Measurements from ENCODE around the gene NPC1L1.
"Not testable (repeated sequence)": the region's sequence is repeated elsewhere in the genome, so short reads cannot be mapped to it uniquely, and the experiment has no call there.

NPC1L1 gene

DNA sequence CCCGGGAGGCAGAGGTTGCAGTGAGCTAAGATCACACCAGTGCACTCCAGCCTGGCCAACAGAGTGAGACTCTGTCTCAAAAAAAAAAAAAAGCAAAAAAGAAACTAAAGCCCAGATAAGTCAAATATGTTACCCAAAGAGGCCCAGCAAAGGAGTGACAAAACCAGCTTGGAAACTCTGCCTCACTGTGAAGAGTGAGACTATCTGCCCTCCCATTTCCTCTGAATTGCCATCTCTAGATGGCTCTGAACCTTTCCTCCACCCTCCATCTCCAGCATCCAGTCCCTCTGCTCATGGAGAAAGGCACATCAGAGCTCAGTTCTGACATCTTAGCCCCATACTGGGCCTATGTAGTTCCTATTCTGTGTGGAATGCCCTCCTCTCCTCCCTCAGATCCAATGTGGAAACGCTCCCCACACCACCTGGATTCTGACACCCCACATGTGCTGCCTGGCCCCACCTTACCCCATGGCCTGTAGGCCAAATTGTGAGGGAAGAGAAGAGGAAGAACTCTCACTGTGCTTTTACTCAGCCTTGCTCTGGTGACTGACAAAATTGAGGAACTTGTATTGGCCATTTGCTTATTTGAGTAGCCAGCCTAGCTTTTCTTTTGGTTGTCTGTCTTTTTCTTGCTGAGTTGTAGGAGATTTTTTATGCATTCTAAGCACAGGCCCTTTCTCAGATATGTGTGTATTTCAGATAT is 32.7 kb downstream of the NPC1L1 start:
- no peak for DNase-seq (ENCODE audit: low read depth, low spot score)

DNA sequence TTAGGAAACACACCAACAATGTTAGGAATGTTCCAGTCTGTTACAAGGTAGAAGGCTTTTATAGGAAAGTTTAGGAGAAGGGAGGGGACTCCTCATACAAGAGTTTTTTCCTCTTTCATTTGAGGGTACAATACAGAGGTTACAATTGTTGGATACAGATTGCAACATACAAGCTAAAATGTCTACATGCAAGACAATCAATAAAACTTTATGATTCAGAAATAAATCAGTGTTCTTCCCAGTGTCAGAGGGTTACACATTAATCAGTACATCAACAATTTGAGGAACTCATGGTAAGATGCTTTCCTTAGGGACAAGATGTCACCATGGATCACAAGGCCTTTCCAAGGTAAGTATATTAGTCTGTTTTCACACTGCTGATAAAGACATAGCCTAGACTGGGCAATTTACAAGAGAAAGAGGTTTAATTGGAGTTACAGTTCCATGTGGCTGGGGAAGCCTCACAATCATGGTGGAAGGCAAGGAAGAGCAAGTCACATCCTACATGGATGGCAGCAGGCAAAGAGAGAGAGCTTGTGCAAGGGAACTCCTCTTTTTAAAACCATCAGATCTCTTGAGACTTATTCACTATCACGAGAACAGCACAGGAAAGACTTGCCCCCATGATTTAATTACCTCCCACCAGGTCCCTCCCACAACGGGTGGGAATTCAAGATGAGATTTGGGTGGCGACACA is 34.4 kb downstream of the NPC1L1 start:
- DNase-seq (ENCODE audit: low read depth, low spot score): not testable (repeated sequence)

DNA sequence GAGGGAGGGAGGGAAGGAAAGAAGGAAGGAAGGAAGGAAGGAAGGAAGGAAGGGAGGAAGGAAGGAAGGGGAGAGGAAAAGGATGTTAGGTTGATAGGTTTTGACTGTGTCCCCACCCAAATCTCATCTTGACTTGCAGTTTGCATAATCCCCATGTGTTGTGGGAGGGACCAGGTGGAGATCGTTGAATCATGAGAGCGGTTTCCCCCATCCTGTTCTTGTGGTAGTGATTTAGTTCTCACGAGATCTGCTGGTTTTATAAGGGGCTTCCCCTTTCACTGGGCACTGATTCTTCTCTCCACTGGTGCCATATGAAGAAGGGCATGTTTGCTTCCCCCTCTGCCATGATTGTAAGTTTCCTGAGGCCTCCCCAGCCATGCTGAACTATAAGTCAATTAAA is 35.5 kb downstream of the NPC1L1 start:
- DNase-seq (ENCODE audit: low read depth, low spot score): no peak

DNA sequence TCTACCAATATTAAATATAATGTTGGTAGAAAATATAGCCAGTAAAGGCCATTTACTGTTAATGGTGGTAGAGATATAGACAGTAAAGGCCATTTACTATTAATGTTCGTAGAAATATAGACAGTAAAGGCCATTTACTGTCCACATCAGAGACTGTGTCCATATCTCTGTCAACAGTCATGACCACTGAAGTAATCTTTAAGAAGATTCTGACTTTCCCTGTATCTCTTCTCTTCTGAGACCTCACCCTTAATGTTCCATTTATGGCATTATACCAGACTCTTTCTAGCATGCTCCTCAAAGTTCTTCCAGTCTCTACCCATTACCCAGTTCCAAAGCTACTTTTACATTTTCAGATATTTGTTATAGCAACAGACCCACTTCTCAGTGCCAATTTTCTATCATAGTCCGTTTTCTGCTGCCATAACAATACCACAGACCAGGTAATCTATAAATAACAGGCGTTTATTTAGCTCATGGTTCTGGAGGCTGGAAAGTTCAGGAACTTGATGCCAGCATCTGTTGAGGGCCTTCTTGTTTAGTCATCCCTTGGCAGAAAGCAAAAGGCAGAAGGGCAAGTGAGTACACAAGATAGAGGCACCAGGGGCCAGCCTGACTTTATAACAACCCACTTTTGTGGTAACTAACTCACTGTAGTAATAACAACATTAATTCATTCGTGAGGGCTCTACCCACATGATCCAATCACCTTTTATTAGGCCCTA is 42.7 kb downstream of the NPC1L1 start:
- DNase-seq (ENCODE audit: low read depth, low spot score): no peak

- no peak for DNase-seq (ENCODE audit: low read depth, low spot score)
These were observed 43.7 kb downstream of the NPC1L1 start for GRCh38 chr7:44497155-44498027.

DNA sequence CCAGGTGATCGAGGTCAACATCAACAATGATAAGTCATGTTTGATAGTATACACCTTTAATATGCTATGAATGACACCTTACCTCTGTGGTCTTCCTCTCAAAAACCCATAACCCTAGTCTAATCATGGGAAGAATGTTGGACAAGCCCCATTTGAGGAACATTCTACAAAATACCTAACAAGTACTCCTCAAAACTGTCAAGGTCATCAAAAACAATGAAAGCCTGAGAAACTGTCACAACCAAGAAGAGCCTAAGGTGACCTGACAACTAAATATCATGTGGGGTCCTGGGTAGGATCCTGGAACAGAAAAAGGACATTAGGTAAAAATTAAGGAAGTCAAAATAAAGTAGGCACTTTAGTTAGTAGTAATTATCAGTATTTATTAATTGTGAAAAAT is 44.7 kb downstream of the NPC1L1 start:
- DNase-seq (ENCODE audit: low read depth, low spot score): no peak

DNA sequence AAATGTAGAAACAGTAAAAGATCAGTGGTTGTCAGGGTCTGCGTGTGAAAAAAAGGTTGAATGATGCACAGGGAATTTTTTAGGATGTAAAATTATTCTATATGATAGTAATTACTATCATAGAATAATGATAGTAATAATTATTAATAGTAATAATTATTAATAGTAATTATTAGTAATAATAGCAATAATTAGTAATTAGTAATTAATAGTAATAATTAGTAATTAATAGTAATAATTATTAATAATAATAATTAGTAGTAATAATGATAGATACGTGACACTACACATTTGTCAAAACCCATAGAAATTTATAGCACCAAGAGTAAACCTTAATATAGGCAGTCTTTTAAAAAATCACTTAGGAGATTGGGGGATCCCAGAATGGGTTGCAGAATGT is 46.2 kb downstream of the NPC1L1 start:
- DNase-seq (ENCODE audit: low read depth, low spot score): no peak

DNA sequence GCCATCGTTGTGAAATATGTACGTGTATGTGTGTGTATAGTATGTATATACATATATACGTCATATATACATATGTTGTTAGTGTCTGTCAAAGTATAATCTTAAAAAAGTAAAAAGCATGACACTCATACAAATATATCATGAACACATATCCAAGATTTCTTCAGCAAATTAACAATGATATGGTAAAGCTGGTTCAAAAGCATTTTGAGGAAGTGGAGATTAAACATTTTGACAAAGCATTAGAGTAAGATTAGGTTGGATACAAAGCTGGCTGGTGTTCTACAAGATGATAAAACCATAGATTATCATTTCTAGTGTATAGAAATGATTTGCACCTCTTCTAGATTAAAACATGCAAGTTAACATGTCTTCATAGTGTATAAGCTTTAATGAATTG is 49.9 kb downstream of the NPC1L1 start:
- DNase-seq (ENCODE audit: low read depth, low spot score): no peak

DNA sequence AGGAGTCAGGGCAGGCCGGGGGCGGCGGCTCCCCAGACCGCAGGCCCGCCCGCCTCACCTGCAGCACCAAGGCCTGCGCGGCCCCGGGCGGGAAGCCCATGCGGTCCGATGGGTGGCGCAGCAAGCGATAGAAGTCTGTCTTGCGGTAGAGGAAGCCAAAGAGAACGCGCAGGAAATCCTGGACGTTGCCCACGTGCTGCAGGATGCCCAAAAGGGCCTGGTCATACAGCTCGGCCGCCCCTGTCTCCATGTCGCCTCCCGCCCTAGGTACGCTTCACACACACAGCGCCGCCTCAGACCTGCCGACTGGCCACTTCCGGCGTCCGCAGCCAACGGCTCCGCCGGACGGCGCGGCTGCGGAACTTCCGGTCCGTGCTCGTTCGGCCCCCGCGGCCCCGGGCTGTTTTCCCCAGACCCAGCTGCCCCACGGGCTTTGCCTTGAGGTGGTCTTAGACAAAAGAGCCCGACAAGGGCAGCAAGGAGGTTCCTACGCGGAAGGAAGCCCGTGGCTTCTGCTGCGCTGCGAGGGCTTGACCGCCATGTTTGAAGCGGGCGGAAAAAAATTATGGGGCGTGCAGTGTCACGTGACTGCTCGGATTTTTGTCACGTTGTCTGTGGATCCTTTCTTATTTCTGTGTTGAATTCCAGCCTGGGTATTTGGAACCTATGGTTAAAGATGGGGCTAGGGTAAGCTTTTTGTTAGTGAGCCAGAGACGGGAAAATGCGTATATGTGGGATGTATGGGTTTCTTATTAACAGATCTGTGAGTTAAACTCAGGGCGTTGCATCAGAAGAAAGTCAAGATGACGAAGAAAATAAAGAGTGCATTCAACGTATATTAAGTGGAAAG is 50.6 kb downstream of the NPC1L1 start, which contains the start of gene NUDCD3:
Gene NUDCD3, minus strand, starts transcription at position 308 of the 850 bp plus-strand sequence. Its CDS starts 58 bp downstream, at position 250.
- peak; percentile 56 for DNase-seq (ENCODE audit: low read depth, low spot score)

DNA sequence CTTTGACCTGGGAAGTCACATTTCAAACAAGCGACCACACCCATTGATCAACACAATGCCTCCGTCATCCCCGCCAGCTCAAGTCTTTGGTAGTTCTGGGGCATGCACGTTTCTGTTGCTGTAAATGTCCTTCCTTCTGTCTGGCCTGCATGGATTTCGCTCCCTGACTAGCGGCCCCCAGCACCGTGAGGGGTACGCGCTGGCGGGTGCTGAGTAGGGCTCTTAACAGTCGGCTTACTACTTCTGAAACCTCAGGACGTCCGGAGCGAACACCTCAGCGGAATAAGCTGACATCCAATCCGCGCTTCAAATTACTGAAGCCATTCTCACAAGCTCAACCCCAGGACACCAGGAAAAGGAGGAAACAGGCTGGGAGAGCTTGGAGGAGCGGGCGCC is 51.2 kb downstream of the NPC1L1 start:
- no peak for DNase-seq (ENCODE audit: low read depth, low spot score)

- DNase-seq (ENCODE audit: low read depth, low spot score): no peak
These were observed 52.2 kb downstream of the NPC1L1 start for GRCh38 chr7:44488955-44489354.

DNA sequence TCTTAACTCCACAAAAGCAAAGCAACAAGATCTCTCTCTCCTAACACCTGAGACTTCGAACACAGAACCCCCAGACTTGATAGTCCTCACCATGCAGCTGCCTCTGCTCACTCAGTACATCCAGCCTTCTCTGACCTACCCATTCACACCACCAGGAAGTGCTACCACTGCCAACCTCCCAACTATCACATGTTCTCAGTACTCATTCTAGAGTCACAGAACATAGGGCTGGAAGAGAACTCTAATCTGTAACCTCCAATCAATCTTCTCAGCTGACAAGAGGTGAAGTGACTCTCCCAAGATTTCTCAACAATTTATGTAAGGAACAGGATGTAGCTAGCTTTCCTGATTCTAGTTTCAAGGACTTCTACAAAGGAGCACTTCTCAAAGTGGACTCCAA is 54.4 kb downstream of the NPC1L1 start:
- DNase-seq (ENCODE audit: low read depth, low spot score): no peak

DNA sequence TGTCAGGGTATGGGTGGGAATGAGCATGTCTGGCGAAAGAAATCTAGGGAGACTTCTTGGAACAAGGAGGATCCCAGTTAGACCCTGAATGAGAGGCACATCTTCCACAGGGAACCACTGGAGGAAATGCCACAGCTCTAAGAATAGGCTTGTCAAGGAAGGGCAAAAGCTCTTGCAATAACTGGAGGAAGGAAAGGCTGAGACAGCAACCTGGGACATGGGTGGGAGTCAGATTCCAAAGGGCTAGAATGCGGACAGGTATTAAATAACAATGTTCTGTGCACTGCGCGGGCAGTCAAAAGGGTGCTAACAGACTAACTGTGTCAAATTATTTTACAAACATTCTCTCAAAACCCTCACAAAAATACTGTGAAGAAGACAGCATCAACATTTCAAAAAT is 55.1 kb downstream of the NPC1L1 start:
- DNase-seq (ENCODE audit: low read depth, low spot score): no peak

GRCh38 chr7:44484482-44485313 is 56.4 kb downstream of the NPC1L1 start:
- no peak for DNase-seq (ENCODE audit: low read depth, low spot score)

- DNase-seq (ENCODE audit: low read depth, low spot score): no peak
These were observed 58.3 kb downstream of the NPC1L1 start for GRCh38 chr7:44482502-44483485.

DNA sequence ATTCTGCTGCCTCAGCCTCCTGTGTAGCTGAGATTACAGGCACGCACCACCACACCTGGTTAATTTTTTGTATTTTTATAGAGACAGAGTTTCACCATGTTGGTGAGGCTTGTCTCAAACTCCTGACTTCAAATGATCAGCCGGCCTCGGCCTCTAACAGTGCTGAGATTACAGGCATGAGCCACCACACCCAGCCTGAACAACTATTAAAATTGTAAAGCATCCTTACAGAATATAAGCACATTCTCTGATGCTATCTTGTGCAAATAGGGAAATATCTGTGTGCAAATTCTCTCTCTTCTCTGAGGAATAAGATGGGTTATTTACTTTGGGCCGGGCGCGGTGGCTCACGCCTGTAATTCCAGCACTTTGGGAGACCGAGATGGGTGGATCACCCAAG is 63.2 kb downstream of the NPC1L1 start:
- DNase-seq (ENCODE audit: low read depth, low spot score): no peak

- DNase-seq (ENCODE audit: low read depth, low spot score): peak; percentile 70
These were observed 63.9 kb downstream of the NPC1L1 start for GRCh38 chr7:44477063-44477830.

DNA sequence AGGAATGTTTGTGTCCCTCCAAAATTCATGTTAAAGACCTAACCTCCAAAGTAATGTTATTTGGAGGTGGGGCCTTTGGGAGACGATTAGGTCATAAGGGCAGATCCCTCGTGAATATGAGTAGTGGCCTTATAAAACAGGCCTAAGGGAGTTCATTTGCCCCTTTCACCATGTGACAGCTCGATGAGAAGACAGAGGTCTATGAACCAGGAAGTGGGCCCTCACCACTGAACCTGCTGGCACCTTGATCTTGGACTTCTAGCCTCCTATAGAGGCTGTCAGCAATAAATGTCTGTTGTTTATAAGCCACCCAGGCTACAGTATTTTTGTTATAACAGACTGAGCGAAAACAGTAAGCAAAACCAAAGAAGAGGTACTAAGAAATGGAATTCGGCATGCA is 64.8 kb downstream of the NPC1L1 start:
- DNase-seq (ENCODE audit: low read depth, low spot score): no peak
